NCI-H1417 treated with DMSO at 0.1 percent for 48 hours (cell line): ENCODE data around the gene LIMK2.
"Not testable (repeated sequence)": the region's sequence is repeated elsewhere in the genome, so short reads cannot be mapped to it uniquely, and the experiment has no call there.

Source experiments
- DNase-seq: peaks from one replicate; lab custom pipeline; 2025; lab: John Stamatoyannopoulos, UW

Gene LIMK2

GRCh38 chr22:31211482-31211861 is 626 bp upstream of the LIMK2 start:
- no peak for DNase-seq

- DNase-seq, result no peak
Measured at GRCh38 chr22:31212783-31213629, 908 bp downstream of the LIMK2 start.

GRCh38 chr22:31215018-31215535 is 3.0 kb downstream of the LIMK2 start:
- DNase-seq, result no peak

- DNase-seq, result no peak
Measured at GRCh38 chr22:31218565-31219262, 6.6 kb downstream of the LIMK2 start.

- DNase-seq, result no peak
Measured at GRCh38 chr22:31221084-31221483, 9.0 kb downstream of the LIMK2 start.

- no peak for DNase-seq
Measured at GRCh38 chr22:31222736-31223135, 10.6 kb downstream of the LIMK2 start.

- no peak for DNase-seq
Measured at GRCh38 chr22:31223786-31224191, 11.7 kb downstream of the LIMK2 start.

- DNase-seq, result not testable (repeated sequence)
Measured at GRCh38 chr22:31224691-31225090, 12.6 kb downstream of the LIMK2 start.

- no peak for DNase-seq
Measured at GRCh38 chr22:31227186-31227585, 15.1 kb downstream of the LIMK2 start.

- DNase-seq, result no peak
Measured at GRCh38 chr22:31229402-31230079, 17.4 kb downstream of the LIMK2 start.

GRCh38 chr22:31230155-31230870 is 18.2 kb downstream of the LIMK2 start:
- no peak for DNase-seq

GRCh38 chr22:31230871-31231621 is 18.9 kb downstream of the LIMK2 start:
- no peak for DNase-seq

GRCh38 chr22:31233001-31233400 is 20.9 kb downstream of the LIMK2 start:
- no peak for DNase-seq

- no peak for DNase-seq
Measured at GRCh38 chr22:31235081-31235480, 23.0 kb downstream of the LIMK2 start.

- DNase-seq, result not testable (repeated sequence)
Measured at GRCh38 chr22:31236044-31236443, 23.9 kb downstream of the LIMK2 start.

GRCh38 chr22:31238057-31238456 is 26.0 kb downstream of the LIMK2 start:
- no peak for DNase-seq

GRCh38 chr22:31239771-31240370 is 27.8 kb downstream of the LIMK2 start:
- no peak for DNase-seq

- DNase-seq, result no peak
Measured at GRCh38 chr22:31241200-31241599, 29.1 kb downstream of the LIMK2 start.

- DNase-seq, result no peak
Measured at GRCh38 chr22:31241936-31242335, 29.8 kb downstream of the LIMK2 start.

- DNase-seq, result no peak
Measured at GRCh38 chr22:31243339-31244045, 31.4 kb downstream of the LIMK2 start.
